RWPE2 (cell line): Measurements from ENCODE around the gene TTC39B.

Experiments
- ATAC-seq: fragments of 200-7000 bp; cut with Tn5 transposase; 3 replicates; pipeline ENCODE4 v1.9.1; 2021; ENCODE audit warnings: low read depth
- DNase-seq: peaks from one replicate; pipeline ENCODE4 v3.0.0-alpha.2; 2020; ENCODE audit warnings: low spot score
- H3K27ac ChIP-seq: fragments of 450-650 bp; 2 replicates; pipeline ENCODE4 v1.5.1; 2017; ENCODE audit warnings: mild to moderate bottlenecking; ENCODE audit not compliant: poor library complexity, severe bottlenecking
- H3K27me3 ChIP-seq: fragments of 250-450 bp; sonication (Bioruptor Pico); 2 replicates; pipeline ENCODE4 v1.5.1; 2021; ENCODE audit warnings: mild to moderate bottlenecking, moderate library complexity; ENCODE audit not compliant: insufficient read depth, poor library complexity, severe bottlenecking
- H3K36me3 ChIP-seq: fragments of 250-450 bp; sonication (Bioruptor Pico); 2 replicates; pipeline ENCODE4 v1.5.1; 2020; ENCODE audit warnings: low read depth, mild to moderate bottlenecking, moderate library complexity
- H3K4me1 ChIP-seq: fragments of 250-450 bp; sonication (Bioruptor Pico); 2 replicates; pipeline ENCODE4 v1.5.1; 2021; ENCODE audit warnings: mild to moderate bottlenecking, moderate library complexity; ENCODE audit not compliant: insufficient read depth, poor library complexity, severe bottlenecking
- H3K4me3 ChIP-seq: fragments of 250-450 bp; sonication (Bioruptor Pico); 2 replicates; pipeline ENCODE4 v1.5.1; 2021; ENCODE audit warnings: mild to moderate bottlenecking, moderate library complexity; ENCODE audit not compliant: severe bottlenecking
- H3K9me3 ChIP-seq: fragments of 250-450 bp; sonication (Bioruptor Pico); 2 replicates; pipeline ENCODE4 v1.5.1; 2021; ENCODE audit warnings: mild to moderate bottlenecking, moderate library complexity; ENCODE audit not compliant: severe bottlenecking
- CTCF ChIP-seq: fragments of 450-650 bp; IDR thresholded peaks from one replicate; pipeline ENCODE4 v1.5.1; 2017; ENCODE audit warnings: mild to moderate bottlenecking, moderate library complexity; ENCODE audit not compliant: poor library complexity, severe bottlenecking

The TTC39B gene

GRCh38 chr9:15154677-15155076, 152.3 kb downstream of the TTC39B start:
- TF ChIP-seq CTCF = no peak
- ATAC-seq = no peak
- Histone ChIP-seq H3K4me3 (no peak overlapping the region), H3K4me1 (peaks cover 6% of the 10 kb centered on the region), H3K36me3 (no peaks in the 10 kb centered on the region), H3K27ac (no peak overlapping the region), H3K9me3 (no peaks in the 10 kb centered on the region), H3K27me3 (no peaks in the 10 kb centered on the region)
- no peak for DNase-seq

- H3K27me3 ChIP-seq = no peaks in the 10 kb centered on the region
- peaks cover 5% of the 10 kb centered on the region for H3K4me1 ChIP-seq
- no peak for TF ChIP-seq CTCF
- ATAC-seq (no peak), DNase-seq (no peak)
- no peaks in the 10 kb centered on the region for H3K36me3 ChIP-seq
- H3K27ac ChIP-seq = no peak overlapping the region
- H3K9me3 ChIP-seq = no peaks in the 10 kb centered on the region
- H3K4me3 ChIP-seq = no peak overlapping the region
These were observed 153.1 kb downstream of the TTC39B start for GRCh38 chr9:15153961-15154360.

GRCh38 chr9:15150939-15151338, 156.1 kb downstream of the TTC39B start:
- no peaks in the 10 kb centered on the region for H3K27me3 ChIP-seq
- no peaks in the 10 kb centered on the region for H3K9me3 ChIP-seq
- H3K36me3 ChIP-seq = no peaks in the 10 kb centered on the region
- no peak for TF ChIP-seq CTCF
- H3K4me3 ChIP-seq = no peak overlapping the region
- H3K4me1 ChIP-seq = no peaks in the 10 kb centered on the region
- ATAC-seq = no peak; the same call in 2 of the 3 replicates
- no peak overlapping the region for H3K27ac ChIP-seq
- DNase-seq = no peak

- no peak for DNase-seq
- Histone ChIP-seq H3K4me3 (no peak overlapping the region), H3K27ac (no peak overlapping the region), H3K4me1 (peaks cover 7% of the 10 kb centered on the region), H3K9me3 (no peaks in the 10 kb centered on the region), H3K36me3 (no peaks in the 10 kb centered on the region), H3K27me3 (no peaks in the 10 kb centered on the region)
- no peak for ATAC-seq
- no peak for TF ChIP-seq CTCF
These were observed 157.6 kb downstream of the TTC39B start for GRCh38 chr9:15149450-15149849.

- H3K27ac ChIP-seq = no peak overlapping the region
- no peak for TF ChIP-seq CTCF
- DNase-seq (no peak), ATAC-seq (no peak)
- no peaks in the 10 kb centered on the region for H3K36me3 ChIP-seq
- H3K4me3 ChIP-seq = no peak overlapping the region
- no peaks in the 10 kb centered on the region for H3K27me3 ChIP-seq
- no peaks in the 10 kb centered on the region for H3K9me3 ChIP-seq
- H3K4me1 ChIP-seq = peaks cover 7% of the 10 kb centered on the region
These were observed 160.7 kb downstream of the TTC39B start for GRCh38 chr9:15146268-15146700.
